Measurements from ENCODE around the gene GFRA3.

- no peak for TF ChIP-seq CTCF (conservative IDR thresholded peaks at IDR 0.05)
- no peak for TF ChIP-seq ZFX (IDR thresholded peaks at IDR 0.05)
These were observed 50.9 kb downstream of the GFRA3 start for GRCh38 chr5:138223532-138223931.

Data from C4-2B (cell line).